ENCODE results near the gene CEP83. TPM values are rescaled to one million over a fixed set of nuclear protein-coding genes. Genes with fewer than 3 reads are reported as not detected.

The CEP83 gene
- total and polyA plus RNA-seq, 4 donors: 3.9 to 17.1 (median 11.0) TPM

Other genes starting within 250 kb of the CEP83 start
- gene TMCC3, start 190.7 kb upstream of the CEP83 start, total RNA-seq: 10 to 100 TPM; 15.5 to 16.8 TPM
- gene TMCC3, start 190.7 kb upstream of the CEP83 start, polyA plus RNA-seq: 1 to 10 TPM in 1 of 2 donors, under 1 TPM in 1; 0.74 to 9.5 TPM